GM21723 (cell line): Measurements from ENCODE around the gene MAFF.
A peak's percentile ranks its signal among the peaks of the same experiment; 100 is the strongest.
"Not testable (repeated sequence)": the region's sequence is repeated elsewhere in the genome, so short reads cannot be mapped to it uniquely, and the experiment has no call there.

ENCODE experiments used
- ATAC-seq: cut with Tn5 transposase; IDR thresholded peaks from one replicate; pipeline ENCODE4 v1.9.1; 2021; ENCODE audit warnings: mild to moderate bottlenecking, moderate library complexity; ENCODE audit not compliant: unreplicated experiment

The MAFF gene

DNA sequence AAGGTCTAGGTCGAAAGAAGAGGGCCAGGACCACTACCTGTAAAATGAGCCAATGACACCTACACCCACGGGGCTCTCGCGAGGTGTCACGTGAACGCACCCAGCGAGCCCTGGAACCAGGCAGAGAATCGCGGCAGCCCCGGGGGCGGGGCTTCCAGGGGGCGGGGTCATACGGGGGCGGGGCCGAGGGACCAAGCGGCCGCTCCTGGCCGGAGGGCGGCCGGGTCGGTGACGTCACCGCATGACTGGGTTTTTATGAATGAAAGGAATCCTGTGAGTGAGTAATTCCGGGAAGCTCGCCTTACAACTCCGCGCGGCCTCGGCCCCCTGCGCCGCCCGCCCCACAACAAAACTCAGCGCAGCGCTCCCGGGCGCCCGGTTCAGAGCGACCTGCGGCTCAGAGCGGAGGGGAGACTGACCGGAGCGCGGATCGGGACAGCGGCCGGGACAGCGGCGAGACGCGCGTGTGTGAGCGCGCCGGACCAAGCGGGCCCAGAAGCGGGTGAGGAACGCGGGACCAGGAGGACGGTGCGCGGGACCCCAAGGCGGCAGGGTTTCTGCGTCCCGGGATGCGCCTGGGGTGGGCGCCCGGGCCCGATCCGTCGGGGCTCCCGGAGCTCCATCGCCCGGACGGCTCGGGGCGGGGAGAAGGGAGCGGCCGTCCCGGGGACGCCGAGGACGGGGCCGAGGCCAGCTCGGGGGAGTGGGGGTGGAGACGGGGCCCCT is at the start of gene MAFF:
Gene MAFF (plus strand): TSS at position 284 of the 726 bp plus-strand sequence. CDS start 11,860 bp downstream, outside the sequence.
- peak; percentile 45 for ATAC-seq

DNA sequence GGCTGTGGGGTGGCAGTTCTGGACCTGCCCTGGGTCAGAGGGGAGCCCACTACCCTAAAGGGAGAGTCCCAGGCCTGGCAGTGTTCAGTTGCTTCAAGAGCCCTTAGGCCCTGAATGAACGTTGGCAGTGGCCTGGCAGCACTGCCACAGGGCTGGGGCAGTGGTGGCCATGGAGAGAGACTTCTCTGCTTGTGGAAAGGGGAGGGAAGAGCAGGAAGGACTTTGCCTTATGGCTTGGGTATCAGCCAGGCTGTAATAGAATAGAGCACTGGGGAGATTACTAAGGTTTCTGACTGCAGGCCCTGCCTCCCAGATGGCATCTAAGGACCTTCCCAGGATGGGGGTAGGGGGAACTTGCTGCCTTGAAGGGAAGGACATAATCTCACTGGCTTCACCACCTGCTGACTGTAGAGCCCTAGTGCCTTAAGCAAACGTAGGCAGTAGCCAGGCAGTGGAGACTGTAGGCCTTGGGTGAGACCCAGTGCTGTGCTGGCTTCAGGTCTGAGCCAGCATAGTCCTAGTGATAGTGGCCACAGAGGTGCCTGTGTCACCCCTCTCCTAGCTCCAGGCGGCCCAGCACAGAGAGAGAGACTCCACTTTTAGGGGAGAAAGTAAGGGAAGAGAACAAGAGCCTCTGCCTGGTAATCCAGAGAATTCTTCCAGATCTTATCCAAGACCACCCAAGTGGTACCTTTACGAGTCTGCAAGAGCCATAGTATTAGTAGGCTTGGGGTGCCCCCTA is 47.8 kb upstream of the MAFF start:
- ATAC-seq, result no peak

DNA sequence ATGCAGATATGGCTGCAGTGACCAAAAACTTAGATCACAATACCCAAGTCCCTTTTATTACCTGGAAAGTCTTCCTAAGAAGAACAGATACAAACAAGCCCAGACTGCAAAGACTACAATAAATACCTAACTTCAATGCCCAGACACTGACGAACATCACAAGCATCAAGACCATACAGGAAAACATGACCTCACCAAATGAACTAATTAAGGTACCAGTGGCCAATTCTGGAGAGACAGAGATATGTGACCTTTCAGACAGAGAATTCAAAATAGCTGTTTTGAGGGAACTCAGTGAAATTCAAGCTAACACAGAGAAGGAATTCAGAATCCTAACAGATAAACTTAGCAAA is 47.3 kb upstream of the MAFF start:
- ATAC-seq, result not testable (repeated sequence)

DNA sequence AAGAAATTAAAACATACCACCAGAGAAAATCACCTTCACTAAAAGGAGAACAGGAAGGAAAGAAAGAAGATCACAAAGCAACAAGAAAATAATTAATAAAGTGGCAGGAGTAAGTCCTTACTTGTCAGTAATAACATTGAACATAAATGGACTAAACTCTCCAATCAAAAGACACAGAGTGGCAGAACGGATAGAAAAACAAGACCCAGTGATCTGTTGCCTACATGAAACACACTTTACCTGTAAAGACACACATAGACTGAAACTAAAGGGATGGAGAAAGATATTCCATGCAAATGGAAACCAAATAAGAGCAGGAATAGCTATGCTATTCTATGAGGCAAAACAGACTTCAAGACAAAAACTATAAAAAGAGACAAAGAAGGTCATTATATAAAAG is 46.1 kb upstream of the MAFF start:
- no peak for ATAC-seq

DNA sequence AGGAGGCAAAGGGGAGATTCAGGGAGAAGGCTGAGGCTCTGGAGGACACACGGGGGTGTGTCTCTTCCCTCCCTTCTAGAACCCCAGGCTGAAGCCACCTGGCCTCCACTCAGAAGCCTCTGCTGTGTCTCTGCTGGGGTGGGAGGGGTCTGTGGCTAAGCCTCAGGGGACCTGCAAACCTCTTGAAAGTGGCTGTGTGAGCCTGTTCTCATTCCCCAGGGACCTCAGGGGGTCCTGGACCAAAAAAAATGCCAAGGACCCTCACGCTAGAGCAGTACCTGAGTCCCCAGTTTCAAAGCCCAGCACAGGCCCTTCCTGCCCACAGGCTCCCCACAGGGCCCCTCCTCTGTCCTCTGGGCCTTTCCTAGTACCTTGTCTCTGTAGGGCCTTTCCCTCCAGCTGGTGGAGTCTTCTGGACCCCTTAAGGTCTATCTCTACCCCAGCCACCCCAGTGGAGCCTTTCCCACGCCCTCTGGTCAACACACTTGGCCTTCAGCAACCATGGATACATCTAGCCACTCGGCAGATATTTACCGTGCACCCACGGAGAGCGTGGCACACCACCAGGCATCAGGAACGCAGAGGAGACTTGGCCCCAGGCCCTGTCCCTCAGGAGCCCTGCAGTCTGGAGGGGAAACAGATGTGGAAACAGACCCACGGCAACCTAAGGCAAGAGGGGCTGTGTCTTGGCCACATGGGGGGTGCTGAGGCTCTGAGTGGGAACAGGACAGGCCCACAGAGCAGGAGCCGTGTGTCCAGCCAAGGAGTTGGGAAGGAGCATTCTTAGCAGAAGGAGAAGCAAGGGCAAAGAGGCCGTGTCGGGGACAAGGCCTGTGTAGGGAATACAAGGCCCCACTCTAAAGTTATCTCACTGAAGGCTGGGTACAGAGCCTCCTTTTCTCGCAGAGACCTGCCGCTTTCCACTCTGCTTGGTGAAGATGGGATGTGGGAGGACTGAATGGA is 38.6 kb upstream of the MAFF start:
- ATAC-seq, result no peak

DNA sequence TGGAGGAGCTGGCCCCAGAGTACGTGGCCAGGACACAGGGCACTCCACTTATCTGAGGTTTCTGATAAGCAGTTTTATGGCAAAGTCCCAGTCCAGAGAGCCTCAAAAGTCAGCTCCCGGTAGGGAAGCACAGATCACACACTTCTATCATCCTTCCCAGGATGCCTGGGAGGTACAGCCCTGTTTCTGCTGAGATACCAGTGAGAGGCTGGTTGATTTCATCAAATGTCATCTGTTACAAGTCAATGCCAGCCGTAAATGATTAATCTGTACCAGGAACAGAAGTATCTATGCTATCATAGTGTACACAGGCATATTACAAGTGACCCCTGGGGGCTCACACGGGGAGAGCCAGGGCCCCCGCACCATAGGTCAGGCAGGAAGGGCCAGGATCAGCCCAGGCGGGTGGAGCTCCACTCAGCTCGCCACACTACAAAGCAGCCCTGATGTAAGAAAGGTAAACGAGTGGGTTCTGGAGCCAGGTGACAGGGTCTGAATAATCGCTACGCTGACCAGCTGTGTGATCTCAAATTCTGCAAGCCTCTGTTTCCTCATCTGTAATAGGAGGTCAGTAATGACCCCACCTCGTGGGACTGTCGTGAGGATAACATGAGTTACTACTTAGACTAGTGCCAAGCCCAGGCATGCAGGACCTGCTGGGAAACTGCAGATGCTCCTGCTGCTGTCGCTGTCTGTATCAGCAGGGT is 37.8 kb upstream of the MAFF start:
- no peak for ATAC-seq

DNA sequence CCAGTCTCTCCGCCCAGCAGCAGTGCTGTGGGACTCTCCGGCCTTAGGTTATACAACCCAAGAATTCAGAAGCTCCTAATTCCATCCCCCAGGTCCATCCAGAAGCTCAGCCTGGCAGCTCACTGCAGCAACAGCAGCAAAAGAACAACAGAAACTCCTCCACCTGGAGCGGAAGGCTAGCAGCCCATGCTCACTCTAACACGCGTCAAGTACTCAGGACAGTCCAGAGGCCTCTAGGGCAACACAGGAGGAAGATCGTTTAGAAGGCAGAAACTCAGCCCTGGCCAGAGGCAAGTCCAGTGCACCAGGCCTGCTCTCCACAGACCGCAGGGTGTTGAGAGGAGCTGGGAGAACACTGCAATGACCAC is 37.3 kb upstream of the MAFF start:
- no peak for ATAC-seq

DNA sequence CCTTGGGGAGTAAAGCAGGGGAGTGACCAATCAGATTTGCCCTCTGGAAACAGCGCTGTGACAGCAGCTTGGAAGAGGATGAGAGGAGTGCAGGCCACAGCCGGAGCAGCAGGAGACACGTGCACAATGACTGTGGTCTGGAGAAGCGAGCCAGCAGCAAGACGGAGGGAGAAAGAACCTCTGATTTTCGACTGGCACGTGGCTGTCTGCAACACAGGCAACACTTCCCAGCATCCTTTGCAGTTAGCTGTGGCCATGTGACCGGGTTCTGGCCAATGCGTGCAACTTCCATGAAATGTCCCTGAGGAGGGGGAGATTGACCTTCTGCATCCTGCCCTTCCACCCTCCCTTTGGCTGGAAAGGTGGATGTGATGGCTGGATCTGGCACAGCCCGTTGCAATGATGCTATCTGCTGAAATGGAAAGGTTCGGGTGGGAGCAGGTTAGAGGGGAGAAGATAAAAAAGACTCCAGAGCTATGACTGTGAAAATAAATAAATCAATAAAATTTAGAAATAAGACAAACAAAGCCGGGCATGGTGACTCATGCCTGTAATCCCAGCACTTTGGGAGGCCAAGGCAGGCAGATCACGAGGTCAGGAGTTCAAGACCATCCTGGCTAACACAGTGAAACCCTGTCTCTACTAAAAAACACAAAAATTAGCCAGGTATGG is 35.7 kb upstream of the MAFF start:
- no peak for ATAC-seq

DNA sequence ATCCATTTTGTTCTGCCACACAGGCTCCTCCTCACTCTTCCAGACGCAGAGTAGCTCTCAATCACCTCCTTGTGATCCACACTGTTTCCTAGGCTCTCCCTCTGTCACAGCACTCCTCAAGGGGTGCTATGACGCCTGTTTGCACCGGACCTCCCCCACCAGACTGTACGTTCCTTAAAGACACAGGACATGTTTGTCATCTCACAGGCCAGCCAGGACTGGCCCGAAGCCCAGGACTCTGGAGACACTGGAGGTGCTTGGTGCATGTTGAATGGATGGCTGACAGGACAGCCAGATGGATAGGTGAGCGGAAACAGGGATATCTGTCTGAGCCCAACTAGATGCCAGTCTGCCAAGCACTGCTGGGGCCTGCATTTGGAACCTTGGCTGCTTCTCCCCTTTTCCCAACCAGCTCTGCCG is 33.8 kb upstream of the MAFF start:
- no peak for ATAC-seq

DNA sequence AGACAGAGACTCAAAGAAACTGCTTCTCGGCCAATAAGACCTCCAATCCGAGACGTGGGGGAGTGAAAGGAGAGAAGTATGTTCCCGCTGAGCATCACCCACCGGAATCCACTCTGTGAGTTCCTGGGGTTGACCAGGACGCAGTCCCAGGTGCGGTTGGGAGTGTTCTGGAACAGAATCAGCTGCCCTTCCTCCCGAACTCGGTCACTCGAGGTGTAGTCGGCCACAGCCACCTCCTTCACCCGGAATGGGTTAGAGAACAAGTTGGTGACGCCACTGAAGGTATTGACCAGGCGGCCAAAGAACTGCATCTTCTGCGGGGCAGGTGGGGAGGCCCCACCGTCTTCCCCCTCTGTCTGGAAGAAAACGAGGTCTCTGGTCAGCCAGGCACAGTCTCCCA is 32.7 kb upstream of the MAFF start:
- ATAC-seq, result no peak

DNA sequence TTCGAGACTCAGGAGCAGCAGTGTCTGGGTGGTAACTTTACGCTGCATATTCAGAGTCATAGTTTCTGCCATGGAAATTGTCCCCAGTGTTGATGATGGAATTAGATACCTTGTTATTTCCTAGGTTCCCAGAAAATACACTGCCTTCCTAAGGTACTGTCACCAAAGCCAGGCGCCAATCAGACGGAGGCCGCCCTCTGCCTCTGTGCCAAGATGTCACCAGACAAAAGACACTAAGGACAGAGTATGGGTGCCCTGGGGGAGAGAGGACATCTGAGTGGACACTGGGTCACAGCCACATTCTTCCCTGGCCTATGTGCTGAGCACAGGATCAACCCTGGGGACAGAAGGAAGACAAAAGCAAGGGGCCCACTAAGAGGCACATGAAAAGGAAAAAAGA is 31.3 kb upstream of the MAFF start:
- no peak for ATAC-seq

DNA sequence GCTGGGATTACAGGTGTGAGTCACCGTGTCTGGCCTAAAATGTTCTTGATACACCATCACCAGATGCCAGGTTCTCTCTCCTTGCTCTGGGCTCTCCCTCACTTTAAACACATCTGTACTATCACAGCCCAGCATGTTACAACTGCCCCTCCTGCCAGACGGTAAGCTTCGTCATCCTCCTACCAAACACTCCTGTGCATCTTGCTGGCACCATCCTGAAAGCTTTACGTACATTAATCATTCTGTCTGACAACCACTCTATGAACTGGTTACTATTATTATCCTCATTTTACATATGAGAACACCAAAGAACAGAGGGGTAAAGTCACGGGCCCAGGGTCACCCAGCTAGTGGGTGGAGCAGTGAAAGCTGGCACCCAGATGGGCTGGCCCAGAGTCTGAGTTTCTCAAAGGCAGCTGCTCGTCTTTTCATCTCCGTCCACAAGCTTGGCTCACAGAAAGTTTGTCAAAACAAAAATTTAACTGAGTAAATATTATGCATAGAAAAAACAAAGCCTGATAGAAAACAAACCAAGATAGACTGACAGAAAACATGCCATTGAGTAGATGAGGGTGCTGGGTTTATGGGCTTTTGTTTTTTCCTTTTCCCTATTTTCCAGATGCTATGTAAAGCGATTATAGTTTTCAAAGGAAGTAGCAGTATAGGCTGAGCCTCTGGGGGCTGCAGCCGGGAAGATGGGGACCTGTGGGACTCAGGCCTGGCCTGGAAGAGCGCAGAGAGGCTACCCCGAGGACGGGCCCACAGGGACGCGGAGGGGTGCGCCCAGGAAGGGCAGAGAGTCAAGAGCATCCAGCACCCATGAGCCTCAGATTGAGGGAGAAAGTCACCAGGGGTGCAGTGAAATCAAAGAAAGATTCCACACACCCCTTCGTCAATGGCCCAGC is 29.6 kb upstream of the MAFF start:
- no peak for ATAC-seq

DNA sequence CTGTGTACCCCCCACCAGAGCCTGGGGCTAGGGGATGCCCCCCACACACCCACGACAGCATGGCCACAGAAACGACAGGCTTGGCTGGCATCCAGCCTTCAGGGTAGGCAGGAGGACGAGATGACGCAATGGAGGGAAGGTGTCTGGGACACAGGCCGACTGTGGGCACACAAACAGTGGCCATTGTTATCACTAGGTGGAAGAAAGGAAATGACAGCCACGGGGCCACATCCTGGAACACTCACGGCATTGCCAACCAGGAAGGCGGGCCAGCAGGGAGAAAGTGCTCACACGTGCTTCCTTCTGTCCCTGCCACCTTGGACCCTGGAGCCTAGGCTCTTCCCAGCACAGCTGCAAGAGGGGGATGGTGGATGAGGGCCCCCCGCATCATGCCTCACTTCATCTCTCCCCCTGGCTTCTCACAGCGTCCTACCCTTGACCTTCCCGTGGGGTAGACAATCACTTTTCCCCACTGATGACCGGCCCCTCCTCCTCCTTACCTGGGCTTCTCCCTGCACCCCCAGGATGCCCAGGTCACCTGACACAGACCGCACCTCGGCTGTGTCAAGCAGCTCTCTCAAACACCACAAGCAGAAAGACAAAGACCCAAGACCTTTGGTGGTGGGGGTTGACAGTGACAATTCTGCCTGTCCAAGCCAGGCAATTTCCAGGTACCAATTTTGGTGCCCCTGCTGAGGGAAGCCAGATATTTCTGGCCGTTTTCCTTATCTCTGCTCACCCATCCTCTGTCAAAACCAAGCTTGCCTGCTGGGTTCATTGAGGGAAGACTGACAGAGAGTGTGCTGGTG is 28.8 kb upstream of the MAFF start:
- no peak for ATAC-seq

DNA sequence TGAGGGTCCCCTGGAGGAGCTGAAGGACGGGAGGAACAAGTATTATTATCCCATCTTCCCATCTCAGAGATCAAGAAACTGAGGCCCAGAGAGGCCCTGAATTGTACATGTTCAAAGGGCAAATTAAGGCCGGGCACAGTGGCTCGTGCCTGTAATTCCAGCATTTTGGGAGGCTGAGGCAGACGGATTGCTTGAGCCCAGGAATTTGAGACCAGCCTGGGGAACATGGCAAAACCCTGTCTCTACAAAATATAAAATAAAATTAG is 28.2 kb upstream of the MAFF start:
- no peak for ATAC-seq

DNA sequence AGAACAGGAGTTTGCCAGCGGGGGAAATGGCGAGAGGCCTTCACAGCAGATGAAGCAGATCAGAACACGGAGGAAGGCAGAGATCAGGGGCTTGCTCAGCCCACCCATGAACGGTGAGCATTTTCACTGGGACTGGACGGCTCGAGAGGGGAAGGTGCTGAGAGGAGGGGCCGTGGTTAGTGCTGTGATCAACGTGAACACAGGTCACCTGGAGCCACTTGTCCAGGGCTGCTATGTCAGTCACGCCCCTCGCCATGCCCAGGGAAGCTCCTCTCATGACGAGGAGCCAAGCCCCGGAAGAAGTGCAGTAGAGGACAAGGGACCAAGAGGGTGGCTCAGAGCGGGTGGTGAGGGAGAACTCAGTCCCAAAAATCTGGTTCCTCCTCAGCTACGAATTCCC is 27.2 kb upstream of the MAFF start:
- ATAC-seq, result no peak

DNA sequence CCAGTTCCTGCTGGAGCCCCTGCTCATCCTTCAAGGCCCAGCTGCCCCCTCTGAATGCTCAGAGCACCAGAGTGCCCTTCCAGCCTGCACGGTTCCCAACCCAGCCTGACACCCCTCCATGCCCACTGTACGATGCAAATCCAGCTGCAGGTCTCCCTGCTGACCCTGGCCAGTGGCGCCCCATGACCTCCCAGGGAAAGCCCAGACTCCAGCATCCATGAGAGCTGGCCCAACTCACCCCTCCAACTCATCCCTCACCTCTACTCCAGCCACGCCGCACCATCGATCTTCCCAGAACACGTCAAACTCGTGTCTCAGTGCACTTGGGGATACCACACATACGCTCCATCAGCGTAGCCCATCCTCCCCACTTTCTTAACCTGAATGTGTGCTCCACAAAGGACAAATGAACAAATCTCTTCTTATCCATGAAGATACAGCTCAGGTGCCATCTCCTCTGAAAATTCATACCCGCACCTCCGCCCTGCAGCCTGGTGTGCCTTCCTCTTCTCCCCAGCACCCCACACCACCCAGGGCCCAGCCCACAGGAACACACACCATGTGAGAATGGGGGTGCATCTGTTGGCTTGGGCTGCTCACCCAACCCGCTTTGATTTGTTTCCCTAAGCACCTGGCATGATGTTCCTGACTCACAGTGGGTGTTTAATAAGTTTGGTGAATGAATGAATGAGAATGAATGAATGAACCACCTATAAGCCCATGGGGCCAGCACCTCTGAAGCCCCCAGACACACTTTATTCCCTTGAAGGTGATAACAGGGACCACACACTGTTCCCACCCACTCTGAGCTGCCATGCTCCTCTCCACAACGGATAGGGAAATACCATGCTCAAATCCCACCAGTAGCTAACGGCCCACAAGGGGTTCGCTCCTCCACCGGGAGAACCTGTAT is 26.3 kb upstream of the MAFF start:
- ATAC-seq, result no peak

DNA sequence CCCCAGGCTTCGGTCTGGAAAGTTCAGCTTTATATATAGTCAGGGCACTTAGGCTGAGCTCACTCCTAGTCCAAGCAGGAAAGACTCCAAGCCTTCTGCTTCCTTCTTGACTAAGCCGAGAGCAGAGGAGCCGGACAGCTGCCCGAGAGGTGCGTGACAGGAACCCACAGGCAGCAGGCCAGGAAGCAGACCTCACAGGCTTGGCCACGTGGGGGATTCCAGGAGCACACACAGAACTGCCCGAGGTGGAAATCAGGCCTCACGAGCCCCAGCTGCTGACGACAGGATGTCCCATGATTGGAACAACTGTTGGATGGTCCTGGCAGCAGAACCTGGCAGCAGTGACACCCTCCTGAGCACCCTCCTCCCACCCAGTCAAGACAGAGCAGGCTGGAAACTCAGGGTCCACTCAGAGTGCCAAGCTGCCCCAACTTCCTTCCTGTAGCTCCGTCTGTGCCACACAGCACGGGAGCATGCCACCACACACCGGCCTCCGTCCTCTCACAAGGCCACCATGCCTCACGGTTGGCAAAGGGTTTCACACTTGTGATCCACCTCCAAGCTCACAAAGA is 25.5 kb upstream of the MAFF start:
- ATAC-seq, result no peak
